Measurements from ENCODE around the gene CALU.

DNA sequence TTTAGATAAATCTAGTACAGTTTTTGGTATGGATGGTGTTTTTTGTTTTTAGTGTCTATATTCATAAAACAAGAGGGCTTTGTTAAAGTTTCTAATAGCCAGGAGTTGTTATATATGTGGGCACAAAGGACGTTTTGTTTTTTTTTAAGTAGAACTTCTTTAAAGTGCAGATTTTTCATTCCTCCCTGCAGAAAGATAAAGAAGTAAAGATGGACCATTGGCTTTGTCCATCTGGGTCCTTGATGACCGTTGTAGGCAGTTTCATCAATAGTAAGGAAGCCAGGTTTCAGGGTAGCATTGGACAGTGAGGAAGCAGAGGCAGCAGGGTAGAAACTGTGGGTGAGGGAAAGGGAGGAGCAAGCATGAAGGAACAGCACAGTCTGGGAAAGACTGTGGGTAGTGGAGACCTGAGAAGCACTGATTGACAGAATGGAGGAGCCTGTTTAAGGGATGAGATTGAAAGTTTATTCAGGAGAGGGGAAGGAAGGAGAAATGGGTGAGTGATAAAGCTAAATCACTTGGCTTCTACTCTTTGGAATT, 5.3 kb downstream of the CALU start:
- no peak for TF ChIP-seq EP300 (IDR thresholded peaks at IDR 0.05)
- TF ChIP-seq, protein P1, sequence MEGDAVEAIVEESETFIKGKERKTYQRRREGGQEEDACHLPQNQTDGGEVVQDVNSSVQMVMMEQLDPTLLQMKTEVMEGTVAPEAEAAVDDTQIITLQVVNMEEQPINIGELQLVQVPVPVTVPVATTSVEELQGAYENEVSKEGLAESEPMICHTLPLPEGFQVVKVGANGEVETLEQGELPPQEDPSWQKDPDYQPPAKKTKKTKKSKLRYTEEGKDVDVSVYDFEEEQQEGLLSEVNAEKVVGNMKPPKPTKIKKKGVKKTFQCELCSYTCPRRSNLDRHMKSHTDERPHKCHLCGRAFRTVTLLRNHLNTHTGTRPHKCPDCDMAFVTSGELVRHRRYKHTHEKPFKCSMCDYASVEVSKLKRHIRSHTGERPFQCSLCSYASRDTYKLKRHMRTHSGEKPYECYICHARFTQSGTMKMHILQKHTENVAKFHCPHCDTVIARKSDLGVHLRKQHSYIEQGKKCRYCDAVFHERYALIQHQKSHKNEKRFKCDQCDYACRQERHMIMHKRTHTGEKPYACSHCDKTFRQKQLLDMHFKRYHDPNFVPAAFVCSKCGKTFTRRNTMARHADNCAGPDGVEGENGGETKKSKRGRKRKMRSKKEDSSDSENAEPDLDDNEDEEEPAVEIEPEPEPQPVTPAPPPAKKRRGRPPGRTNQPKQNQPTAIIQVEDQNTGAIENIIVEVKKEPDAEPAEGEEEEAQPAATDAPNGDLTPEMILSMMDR (IDR thresholded peaks at IDR 0.05): no peak
